Measurements from ENCODE around the gene PLEKHA6.

PLEKHA6 gene

GRCh38 chr1:204355913-204356312, 3.8 kb downstream of the PLEKHA6 start:
- DNase-seq, result no peak

GRCh38 chr1:204354579-204354978, 5.2 kb downstream of the PLEKHA6 start:
- DNase-seq, result no peak

GRCh38 chr1:204353213-204353910, 6.4 kb downstream of the PLEKHA6 start:
- no peak for DNase-seq

- no peak for DNase-seq
Observed at GRCh38 chr1:204350857-204351573, 8.7 kb downstream of the PLEKHA6 start.

GRCh38 chr1:204350312-204350711, 9.4 kb downstream of the PLEKHA6 start:
- DNase-seq, result no peak

- no peak for DNase-seq
Observed at GRCh38 chr1:204349602-204350001, 10.1 kb downstream of the PLEKHA6 start.

GRCh38 chr1:204348722-204349121, 11.0 kb downstream of the PLEKHA6 start:
- DNase-seq, result no peak

- no peak for DNase-seq
Observed at GRCh38 chr1:204348242-204348641, 11.5 kb downstream of the PLEKHA6 start.

GRCh38 chr1:204345941-204346645, 13.6 kb downstream of the PLEKHA6 start:
- no peak for DNase-seq

GRCh38 chr1:204345438-204345841, 14.3 kb downstream of the PLEKHA6 start:
- DNase-seq, result no peak

- DNase-seq, result no peak
Observed at GRCh38 chr1:204344665-204345355, 14.9 kb downstream of the PLEKHA6 start.

GRCh38 chr1:204343802-204344201, 15.9 kb downstream of the PLEKHA6 start:
- DNase-seq, result no peak

GRCh38 chr1:204343247-204343646, 16.5 kb downstream of the PLEKHA6 start:
- no peak for DNase-seq

- DNase-seq, result no peak
Observed at GRCh38 chr1:204342310-204342709, 17.4 kb downstream of the PLEKHA6 start.

GRCh38 chr1:204341380-204341779, 18.3 kb downstream of the PLEKHA6 start:
- DNase-seq, result no peak

GRCh38 chr1:204340081-204340889, 19.4 kb downstream of the PLEKHA6 start:
- no peak for DNase-seq

GRCh38 chr1:204339541-204339940, 20.2 kb downstream of the PLEKHA6 start:
- DNase-seq, result no peak

GRCh38 chr1:204338997-204339396, 20.7 kb downstream of the PLEKHA6 start:
- no peak for DNase-seq

- no peak for DNase-seq
Observed at GRCh38 chr1:204338360-204338759, 21.4 kb downstream of the PLEKHA6 start.

GRCh38 chr1:204337583-204337982, 22.1 kb downstream of the PLEKHA6 start:
- DNase-seq, result no peak

- DNase-seq, result no peak
Observed at GRCh38 chr1:204337036-204337429, 22.7 kb downstream of the PLEKHA6 start.

GRCh38 chr1:204336421-204337035, 23.2 kb downstream of the PLEKHA6 start:
- DNase-seq, result no peak
